AG04450 (cell line): ENCODE results near the gene KCNA10. TPM values are rescaled to one million over a fixed set of nuclear protein-coding genes. Genes with fewer than 3 reads are reported as not detected.

Experiments
- CTCF ChIA-PET: fragments of 300-600, 350-600 bp; formaldehyde crosslinking; extraction: SDS; loops from one replicate; lab custom pipeline; 2022; ENCODE audit warnings: antibody characterized with exemption, inconsistent platforms; lab: Charles Lee
- POLR2A ChIA-PET: fragments of 350-600 bp; formaldehyde crosslinking; extraction: SDS; loops from one replicate; lab custom pipeline; 2021; ENCODE audit warnings: antibody characterized with exemption, inconsistent platforms; lab: Yijun Ruan, JAX
- DNase-seq: peaks from one replicate; pipeline ENCODE4 v3.0.0-alpha.2; 2011; ENCODE audit warnings: low read depth, low spot score
- H3K27ac ChIP-seq: one replicate; pipeline ENCODE4 v1.5.1; 2012; ENCODE audit warnings: low read depth, low read length, control low read depth
- H3K27me3 ChIP-seq: one replicate; pipeline ENCODE4 v1.6.0; 2012; ENCODE audit warnings: low read length; ENCODE audit not compliant: control insufficient read depth, insufficient read depth
- H3K4me3 ChIP-seq: 2 replicates; pipeline ENCODE4 v1.5.1; 2011; ENCODE audit warnings: mild to moderate bottlenecking, low read depth, low read length, control low read depth
- H3K9me3 ChIP-seq: 2 replicates; pipeline ENCODE4 v1.5.1; 2012; ENCODE audit warnings: low read length; ENCODE audit not compliant: control insufficient read depth, insufficient read depth
- polyA plus RNA-seq: library from polyadenylated mRNA; depleted of rRNA; stranded (reverse); fragments of >200 nt; gene quantifications from 2 replicates; pipeline ENCODE4 v1.2.3, GENCODE V29; 2011
- TF ChIP-seq, protein P1 (sequence below): IDR thresholded peaks from 2 replicates; pipeline ENCODE4 v1.5.1; 2011; ENCODE audit warnings: low read depth, low read length, control low read depth, inconsistent platforms

Gene KCNA10
- polyA plus RNA-seq, 1 experiment: not detected

DNA sequence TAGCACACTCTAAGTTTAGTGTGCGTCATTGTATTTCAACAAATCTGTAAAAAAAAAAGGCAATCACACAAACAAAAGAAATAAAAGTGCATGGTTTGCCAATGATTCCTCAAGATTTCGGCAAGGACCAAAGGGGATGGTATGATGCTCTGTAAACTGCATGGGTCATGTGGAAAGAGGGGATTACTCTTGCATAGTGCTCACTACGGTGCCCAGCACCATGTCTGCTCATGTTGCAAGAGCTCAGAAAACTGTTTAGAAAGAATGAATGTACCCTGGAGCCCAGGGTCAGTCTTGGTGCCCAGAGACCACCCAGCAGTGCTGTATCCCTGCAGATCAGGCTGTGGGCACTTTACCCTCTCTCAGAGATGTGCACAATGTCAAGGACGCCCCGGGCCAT, 3.6 kb upstream of the KCNA10 start:
- Histone ChIP-seq H3K27me3 (peaks cover 3% of the 10 kb centered on the region), H3K4me3 (no peak overlapping the region), H3K9me3 (no peaks in the 10 kb centered on the region), H3K27ac (no peak overlapping the region)
- ChIA-PET POLR2A (no interaction called here), CTCF (interaction anchor here (0.8 to 2.6 kb wide), 3 partner anchors 10 to 243 kb away, joined by 3 to 17 read pairs (median 6); no protein-coding TSS in a partner anchor)
- TF ChIP-seq, protein P1, sequence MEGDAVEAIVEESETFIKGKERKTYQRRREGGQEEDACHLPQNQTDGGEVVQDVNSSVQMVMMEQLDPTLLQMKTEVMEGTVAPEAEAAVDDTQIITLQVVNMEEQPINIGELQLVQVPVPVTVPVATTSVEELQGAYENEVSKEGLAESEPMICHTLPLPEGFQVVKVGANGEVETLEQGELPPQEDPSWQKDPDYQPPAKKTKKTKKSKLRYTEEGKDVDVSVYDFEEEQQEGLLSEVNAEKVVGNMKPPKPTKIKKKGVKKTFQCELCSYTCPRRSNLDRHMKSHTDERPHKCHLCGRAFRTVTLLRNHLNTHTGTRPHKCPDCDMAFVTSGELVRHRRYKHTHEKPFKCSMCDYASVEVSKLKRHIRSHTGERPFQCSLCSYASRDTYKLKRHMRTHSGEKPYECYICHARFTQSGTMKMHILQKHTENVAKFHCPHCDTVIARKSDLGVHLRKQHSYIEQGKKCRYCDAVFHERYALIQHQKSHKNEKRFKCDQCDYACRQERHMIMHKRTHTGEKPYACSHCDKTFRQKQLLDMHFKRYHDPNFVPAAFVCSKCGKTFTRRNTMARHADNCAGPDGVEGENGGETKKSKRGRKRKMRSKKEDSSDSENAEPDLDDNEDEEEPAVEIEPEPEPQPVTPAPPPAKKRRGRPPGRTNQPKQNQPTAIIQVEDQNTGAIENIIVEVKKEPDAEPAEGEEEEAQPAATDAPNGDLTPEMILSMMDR: no peak
- no peak for DNase-seq

DNA sequence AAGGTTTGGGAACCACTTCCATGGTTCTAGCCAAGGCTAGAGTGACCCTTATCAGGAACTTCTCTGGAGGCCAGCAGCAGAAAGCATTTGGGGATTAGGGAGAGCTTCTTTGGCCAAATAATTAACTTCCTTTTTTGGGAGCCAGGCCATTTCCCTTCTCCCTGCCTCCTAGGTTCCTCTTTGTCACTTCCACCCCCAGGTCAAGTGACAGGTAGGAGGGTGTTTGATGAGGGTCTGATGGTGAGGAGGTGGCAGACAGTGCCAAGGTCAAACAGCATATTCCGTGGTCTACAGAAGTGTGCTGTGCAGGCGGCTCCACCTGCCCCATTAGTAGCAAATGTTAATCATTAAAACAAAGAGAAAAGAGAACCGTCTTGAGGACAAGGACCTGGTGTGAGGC, 1.9 kb upstream of the KCNA10 start:
- TF ChIP-seq, protein P1: no peak
- ChIA-PET CTCF (interaction anchor here (1.6 kb wide), 1 partner anchor 25 kb away, joined by 7 read pairs; no protein-coding TSS in a partner anchor), POLR2A (no interaction called here)
- Histone ChIP-seq H3K4me3 (no peak overlapping the region), H3K9me3 (no peaks in the 10 kb centered on the region), H3K27me3 (peaks cover 2% of the 10 kb centered on the region), H3K27ac (no peak overlapping the region)
- no peak for DNase-seq

DNA sequence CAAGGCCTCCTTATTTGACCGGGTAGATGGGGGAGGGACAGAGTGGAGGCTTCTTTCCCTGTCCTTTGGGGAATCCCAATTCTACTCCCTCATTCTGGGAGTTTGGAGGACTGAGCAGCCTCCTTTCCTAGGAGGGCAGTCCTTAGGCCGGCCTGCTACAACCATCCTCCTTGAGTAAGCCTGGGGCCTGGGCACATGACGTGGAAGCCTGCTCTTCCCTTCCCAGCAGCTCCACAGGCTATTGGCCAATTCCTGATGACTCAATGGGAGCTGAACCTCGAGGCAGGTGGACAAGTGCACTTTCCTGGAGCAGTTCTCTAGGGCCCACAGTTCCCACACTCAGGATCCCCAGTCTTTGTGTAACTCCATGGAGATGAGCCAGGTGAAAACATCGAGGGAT, 3.1 kb downstream of the KCNA10 start:
- ChIA-PET CTCF (no interaction called here), POLR2A (no interaction called here)
- Histone ChIP-seq H3K27me3 (peaks cover 2% of the 10 kb centered on the region), H3K27ac (no peak overlapping the region), H3K9me3 (no peaks in the 10 kb centered on the region), H3K4me3 (no peak overlapping the region)
- TF ChIP-seq, protein P1: no peak
- DNase-seq: no peak

DNA sequence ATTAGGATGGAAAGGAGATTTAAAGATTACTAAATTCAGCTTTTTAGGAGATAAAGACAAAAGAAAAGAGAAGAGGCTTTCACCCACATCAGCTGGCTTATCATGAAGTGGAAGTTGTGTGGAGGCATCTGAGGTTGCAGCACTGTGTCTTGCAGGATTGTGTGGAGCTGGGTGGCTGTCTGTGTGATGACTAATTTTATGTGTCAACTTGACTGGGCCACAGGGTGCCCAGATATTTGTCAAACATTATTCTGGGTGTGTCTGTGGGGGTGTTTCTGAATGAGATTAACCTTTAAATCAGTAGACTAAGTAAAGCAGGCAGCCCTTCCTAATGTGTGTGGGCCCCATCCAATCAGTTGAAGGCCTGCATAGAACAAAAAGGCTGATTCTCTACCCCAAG, 3.9 kb downstream of the KCNA10 start:
- POLR2A ChIA-PET: no interaction called here

DNA sequence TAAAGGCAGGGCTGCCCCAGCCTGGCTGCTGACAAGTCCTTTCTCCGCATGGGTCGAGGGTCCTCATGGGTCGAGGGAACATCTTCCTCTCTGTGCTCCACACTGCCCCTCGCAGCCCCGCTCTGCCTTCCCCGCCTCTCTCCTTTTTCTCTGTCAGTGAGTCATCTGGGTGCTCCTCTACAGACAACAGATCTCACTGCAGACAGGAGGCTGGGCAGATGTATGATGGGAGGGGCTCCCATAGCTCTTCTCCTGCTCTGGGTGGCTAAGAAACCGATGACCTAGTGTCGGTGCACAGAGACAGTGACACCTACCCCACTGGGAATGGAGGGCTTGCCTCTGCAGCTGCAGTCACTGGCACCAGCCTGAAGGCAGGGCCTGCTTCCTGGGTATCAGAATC, 5.5 kb downstream of the KCNA10 start:
- ChIA-PET CTCF (interaction anchor here (1.4 to 4.0 kb wide), 2 partner anchors 10 to 17 kb away, joined by 6 to 22 read pairs; no protein-coding TSS in a partner anchor), POLR2A (interaction anchor here (0.8 kb wide), 1 partner anchor 69 kb away, joined by 3 read pairs; no protein-coding TSS in a partner anchor)
- DNase-seq: no peak
- Histone ChIP-seq H3K27me3 (peaks cover 2% of the 10 kb centered on the region), H3K9me3 (no peaks in the 10 kb centered on the region), H3K27ac (no peak overlapping the region), H3K4me3 (no peak overlapping the region)
- TF ChIP-seq, protein P1: no peak

More for the DNA sequence above, 3.9 kb downstream of the KCNA10 start:
- H3K4me3 ChIP-seq: no peak overlapping the region
- H3K9me3 ChIP-seq: no peaks in the 10 kb centered on the region
- H3K27ac ChIP-seq: no peak overlapping the region
- TF ChIP-seq, protein P1: no peak
- no peak for DNase-seq
- H3K27me3 ChIP-seq: peaks cover 2% of the 10 kb centered on the region
- CTCF ChIA-PET: interaction anchor here (0.7 kb wide), 1 partner anchor 9 kb away, joined by 3 read pairs; no protein-coding TSS in a partner anchor
